Brain microvascular endothelial cell (primary cell): Measurements from ENCODE around the gene RASA1.

Experiments used
- DNase-seq: peaks from one replicate; pipeline ENCODE4 v3.0.0-alpha.2; 2020
- H3K27ac ChIP-seq: fragments of 250-450 bp; sonication (Bioruptor Pico); 2 replicates; pipeline ENCODE4 v1.5.1; 2020; ENCODE audit warnings: mild to moderate bottlenecking, moderate library complexity
- H3K27me3 ChIP-seq: fragments of 250-450 bp; sonication (Bioruptor Pico); replicated peaks from 2 replicates; pipeline ENCODE4 v1.5.1; 2020; ENCODE audit warnings: mild to moderate bottlenecking
- H3K36me3 ChIP-seq: fragments of 250-450 bp; sonication (Bioruptor Pico); replicated peaks from 2 replicates; pipeline ENCODE4 v1.5.1; 2020; ENCODE audit warnings: mild to moderate bottlenecking
- H3K4me3 ChIP-seq: 2 replicates; pipeline ENCODE4 v1.5.1; 2011; ENCODE audit warnings: low read depth, mild to moderate bottlenecking, control low read depth, low read length, moderate library complexity
- in situ Hi-C: cut with HindIII; loops from 2 replicates; pipeline ENCODE4 v1.10.0; 2017; ENCODE audit warnings: low sequenced_read_pairs, low pct_ligation_motif_present
- TF ChIP-seq, protein P1 (sequence below): IDR thresholded peaks from 2 replicates; pipeline ENCODE4 v1.5.1; 2011; ENCODE audit warnings: low read depth, mild to moderate bottlenecking, moderate library complexity, low read length, control low read depth, inconsistent platforms; ENCODE audit errors: missing control alignments

Gene RASA1

DNA sequence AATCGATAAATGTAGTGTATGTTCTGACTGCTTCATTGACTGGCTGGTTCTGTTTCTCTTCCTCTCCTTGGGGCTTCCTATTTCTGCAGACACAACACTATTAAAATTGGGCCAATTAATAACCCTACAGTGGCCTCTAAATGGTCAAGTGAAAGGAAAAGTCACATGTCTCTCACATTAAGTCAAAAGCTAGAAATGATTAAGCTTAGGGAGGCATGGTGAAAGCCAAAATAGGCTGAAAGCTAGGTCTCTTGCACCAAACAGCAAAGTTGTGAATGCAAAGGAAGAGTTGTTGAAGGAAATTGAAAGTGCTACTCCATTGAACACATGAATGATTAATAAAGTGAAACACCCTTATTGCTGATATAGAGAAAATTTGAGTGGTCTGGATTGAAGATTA lies 86.8 kb downstream of the RASA1 start:
- DNase-seq: no peak
- TF ChIP-seq, protein P1, sequence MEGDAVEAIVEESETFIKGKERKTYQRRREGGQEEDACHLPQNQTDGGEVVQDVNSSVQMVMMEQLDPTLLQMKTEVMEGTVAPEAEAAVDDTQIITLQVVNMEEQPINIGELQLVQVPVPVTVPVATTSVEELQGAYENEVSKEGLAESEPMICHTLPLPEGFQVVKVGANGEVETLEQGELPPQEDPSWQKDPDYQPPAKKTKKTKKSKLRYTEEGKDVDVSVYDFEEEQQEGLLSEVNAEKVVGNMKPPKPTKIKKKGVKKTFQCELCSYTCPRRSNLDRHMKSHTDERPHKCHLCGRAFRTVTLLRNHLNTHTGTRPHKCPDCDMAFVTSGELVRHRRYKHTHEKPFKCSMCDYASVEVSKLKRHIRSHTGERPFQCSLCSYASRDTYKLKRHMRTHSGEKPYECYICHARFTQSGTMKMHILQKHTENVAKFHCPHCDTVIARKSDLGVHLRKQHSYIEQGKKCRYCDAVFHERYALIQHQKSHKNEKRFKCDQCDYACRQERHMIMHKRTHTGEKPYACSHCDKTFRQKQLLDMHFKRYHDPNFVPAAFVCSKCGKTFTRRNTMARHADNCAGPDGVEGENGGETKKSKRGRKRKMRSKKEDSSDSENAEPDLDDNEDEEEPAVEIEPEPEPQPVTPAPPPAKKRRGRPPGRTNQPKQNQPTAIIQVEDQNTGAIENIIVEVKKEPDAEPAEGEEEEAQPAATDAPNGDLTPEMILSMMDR: no peak
- no peaks in the 10 kb centered on the region for H3K27me3 ChIP-seq
- H3K4me3 ChIP-seq: no peak overlapping the region
- peaks cover 19% of the 10 kb centered on the region for H3K36me3 ChIP-seq
- in situ Hi-C loops: no loop called here
- no peak overlapping the region for H3K27ac ChIP-seq

DNA sequence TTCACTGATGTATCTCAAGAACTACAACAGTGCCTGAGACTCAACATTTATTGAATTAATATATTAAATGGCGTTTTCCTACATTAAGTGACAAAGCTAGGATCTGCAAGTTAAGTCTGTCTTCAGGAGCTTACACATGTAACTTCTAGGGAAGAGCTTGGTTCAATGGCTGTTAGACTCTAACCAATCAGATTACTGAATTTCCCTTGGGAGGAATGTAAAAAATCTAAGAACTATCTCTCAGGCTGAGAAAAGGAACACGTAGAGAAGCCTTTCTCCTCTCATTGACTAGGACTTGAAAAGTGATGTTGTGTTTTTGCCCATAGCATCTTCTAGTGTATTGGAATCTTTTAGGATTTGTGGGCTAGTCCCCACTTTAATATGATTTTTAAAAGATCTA lies 91.4 kb downstream of the RASA1 start:
- in situ Hi-C loops: no loop called here
- Histone ChIP-seq H3K4me3 (no peak overlapping the region), H3K27me3 (no peaks in the 10 kb centered on the region), H3K27ac (no peak overlapping the region), H3K36me3 (peaks cover 16% of the 10 kb centered on the region)
- DNase-seq: no peak
- TF ChIP-seq, protein P1: no peak

DNA sequence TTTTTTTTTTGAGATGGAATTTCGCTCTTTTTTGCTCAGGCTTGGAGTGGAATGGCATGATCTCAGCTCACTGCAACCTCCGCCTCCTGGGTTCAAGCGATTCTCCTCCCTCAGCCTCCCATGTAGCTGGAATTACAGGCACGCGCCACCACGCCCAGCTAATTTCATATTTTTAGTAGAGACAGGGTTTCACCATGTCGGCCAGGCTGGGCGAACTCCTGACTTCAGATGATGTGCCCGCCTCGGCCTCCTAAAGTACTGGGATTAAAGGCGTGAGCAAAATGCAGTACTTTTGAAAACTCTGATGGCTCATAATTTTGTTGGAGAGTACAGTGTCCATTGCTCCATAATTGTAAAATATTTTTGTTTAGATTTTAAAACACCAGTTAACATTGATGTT lies 92.4 kb downstream of the RASA1 start:
- peaks cover 6% of the 10 kb centered on the region for H3K36me3 ChIP-seq
- no peaks in the 10 kb centered on the region for H3K27me3 ChIP-seq
- no peak for DNase-seq
- H3K27ac ChIP-seq: no peak overlapping the region
- TF ChIP-seq, protein P1: no peak
- in situ Hi-C loops: no loop called here
- no peak overlapping the region for H3K4me3 ChIP-seq

DNA sequence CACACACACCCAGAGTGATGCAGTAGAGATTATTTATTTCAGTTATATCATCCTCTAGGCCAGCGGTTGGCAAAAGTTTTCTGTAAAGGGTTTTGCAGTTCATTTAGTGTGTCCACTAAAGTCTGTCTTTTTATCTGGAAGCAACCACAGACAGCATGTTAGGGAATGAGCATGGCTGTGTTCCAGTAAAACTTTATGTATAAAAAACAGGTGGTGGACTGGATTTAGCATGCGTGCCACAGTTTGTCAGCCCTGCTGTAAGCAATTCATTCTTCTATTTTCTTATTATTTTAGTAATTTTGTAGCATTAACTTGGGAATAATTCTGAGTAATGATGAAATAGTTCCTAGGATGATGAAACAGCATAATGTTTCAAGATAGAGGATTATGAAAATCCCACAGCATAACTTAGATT lies 93.4 kb downstream of the RASA1 start:
- H3K4me3 ChIP-seq: no peak overlapping the region
- H3K27ac ChIP-seq: no peak overlapping the region
- H3K36me3 ChIP-seq: no peaks in the 10 kb centered on the region
- H3K27me3 ChIP-seq: no peaks in the 10 kb centered on the region
- in situ Hi-C loops: no loop called here
- TF ChIP-seq, protein P1: no peak
- DNase-seq: no peak

DNA sequence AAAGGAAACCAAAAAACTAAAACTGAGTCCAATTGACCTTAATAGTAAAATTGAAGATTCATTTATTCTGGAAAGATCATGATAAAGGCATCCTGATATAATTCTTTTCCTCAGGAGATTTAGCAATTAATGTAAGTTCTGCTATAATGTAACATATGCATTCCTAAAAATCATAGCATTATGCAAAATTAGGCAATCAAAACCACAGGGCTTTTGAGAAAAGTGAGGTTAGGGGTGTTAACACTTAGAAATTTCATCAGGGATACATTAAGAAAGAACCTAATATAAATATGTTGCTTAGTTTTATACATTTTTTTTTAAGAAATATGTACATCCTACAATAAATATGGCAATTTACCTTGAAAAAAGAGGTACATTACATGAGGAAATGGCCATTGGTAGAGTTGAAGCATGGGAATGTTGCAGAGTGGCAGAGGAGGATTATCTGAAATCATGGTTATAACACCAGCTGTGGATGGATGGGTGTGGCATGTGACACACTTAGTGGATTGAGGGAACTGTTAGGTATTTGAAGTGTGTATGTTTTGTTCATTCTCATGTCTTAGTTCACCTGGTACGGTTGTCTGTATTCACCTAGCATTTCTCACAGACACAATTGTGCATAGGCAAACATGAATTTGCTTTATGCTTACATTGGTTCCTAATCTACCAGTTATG lies 94.0 kb downstream of the RASA1 start:
- no peak overlapping the region for H3K27ac ChIP-seq
- no peaks in the 10 kb centered on the region for H3K27me3 ChIP-seq
- in situ Hi-C loops: no loop called here
- no peak overlapping the region for H3K4me3 ChIP-seq
- TF ChIP-seq, protein P1: no peak
- no peak for DNase-seq
- H3K36me3 ChIP-seq: no peaks in the 10 kb centered on the region

DNA sequence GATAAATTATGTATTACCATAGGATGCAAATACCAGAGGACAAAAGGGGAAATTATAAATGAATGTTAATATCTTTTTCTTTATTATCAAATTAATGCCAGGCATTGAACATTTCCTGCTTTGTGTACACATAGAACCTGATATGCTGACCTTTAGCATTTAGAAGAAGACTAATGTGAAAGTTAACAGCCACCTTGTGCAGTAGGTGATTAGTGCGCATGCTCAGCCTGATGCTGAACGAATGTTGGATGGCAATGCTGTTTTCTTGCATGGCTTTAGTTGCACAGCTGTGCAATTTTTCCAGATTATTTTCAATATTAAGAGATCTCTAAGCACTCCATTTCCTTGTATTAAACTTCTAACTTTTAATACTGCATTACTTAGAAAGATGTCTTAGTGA lies 99.6 kb downstream of the RASA1 start:
- no peaks in the 10 kb centered on the region for H3K27me3 ChIP-seq
- no peak for DNase-seq
- TF ChIP-seq, protein P1: no peak
- H3K36me3 ChIP-seq: peaks cover 3% of the 10 kb centered on the region
- no peak overlapping the region for H3K27ac ChIP-seq
- in situ Hi-C loops: no loop called here
- no peak overlapping the region for H3K4me3 ChIP-seq
